Left hindlimb (tissue), 1 donor: ENCODE results near the gene HTRA3.
A peak's percentile ranks its signal among the peaks of the same experiment; 100 is the strongest.

Experiments used
- DNase-seq: peaks from one replicate; pipeline ENCODE4 v3.0.0-alpha.2; 2018

The HTRA3 gene

GRCh38 chr4:8270418-8270771, 841 bp downstream of the HTRA3 start:
- no peak for DNase-seq

DNA sequence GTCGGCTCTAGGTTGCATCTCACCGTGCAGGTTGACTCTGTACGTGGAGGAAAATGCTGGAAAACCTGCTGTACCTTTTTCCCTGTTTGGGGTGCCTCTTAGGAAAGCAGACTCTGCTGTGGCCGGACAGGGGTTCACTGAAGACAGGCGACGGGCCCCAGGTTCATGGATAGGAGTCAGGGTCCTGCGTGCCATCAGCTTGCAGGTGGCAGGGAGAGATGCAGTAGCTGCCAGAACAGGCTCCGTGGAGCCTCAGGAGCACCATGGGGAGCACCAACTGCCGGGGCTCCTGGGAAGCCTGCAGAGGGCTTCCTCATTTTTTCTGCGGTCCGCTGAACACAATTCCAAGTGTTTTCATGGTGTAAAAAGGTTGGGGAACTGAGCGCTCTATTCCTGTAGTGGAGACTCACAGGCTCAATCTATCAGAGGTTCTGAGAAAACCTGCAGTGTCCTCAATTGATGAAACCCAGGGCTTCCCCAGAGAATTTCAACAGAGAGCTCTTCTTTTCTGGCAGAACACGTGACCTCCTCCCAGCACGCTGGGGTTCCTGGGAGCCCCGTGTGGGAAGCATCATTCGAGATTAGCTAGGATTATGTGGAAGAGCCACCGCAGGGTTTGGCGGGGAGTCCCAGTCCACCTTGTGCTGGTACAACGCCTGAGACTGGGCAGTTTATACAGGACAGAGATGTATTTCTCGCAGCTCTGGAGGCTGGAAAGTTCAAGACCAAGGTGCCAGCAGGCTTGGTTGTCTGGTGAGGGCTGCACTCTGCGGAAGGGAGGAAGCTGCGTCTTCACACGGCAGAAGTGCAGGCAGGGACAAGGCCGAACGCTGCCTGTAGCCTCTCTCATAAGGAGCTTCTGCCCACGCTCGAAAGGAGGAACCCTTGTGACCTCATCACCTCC, 1.6 kb downstream of the HTRA3 start:
- DNase-seq: no peak

DNA sequence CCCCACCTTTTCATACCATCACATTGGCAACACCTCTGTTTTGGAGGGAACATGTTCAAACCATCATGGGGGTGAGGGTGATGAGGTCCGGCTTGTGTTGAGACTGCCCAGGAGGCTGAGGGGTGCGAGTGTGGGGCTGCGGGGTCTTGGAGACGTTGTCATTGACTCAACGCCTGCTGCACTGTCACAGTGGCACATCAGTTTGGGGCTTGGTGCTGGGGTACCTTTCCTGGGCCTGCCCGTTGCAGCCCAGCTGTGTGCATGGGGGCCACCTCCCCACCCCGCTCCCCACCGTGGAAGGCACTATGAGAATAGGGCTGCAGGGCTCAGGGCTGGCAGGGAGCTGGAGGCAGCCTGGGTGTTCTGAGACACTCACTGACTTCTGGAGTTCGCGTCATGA, 2.3 kb downstream of the HTRA3 start:
- DNase-seq: no peak

DNA sequence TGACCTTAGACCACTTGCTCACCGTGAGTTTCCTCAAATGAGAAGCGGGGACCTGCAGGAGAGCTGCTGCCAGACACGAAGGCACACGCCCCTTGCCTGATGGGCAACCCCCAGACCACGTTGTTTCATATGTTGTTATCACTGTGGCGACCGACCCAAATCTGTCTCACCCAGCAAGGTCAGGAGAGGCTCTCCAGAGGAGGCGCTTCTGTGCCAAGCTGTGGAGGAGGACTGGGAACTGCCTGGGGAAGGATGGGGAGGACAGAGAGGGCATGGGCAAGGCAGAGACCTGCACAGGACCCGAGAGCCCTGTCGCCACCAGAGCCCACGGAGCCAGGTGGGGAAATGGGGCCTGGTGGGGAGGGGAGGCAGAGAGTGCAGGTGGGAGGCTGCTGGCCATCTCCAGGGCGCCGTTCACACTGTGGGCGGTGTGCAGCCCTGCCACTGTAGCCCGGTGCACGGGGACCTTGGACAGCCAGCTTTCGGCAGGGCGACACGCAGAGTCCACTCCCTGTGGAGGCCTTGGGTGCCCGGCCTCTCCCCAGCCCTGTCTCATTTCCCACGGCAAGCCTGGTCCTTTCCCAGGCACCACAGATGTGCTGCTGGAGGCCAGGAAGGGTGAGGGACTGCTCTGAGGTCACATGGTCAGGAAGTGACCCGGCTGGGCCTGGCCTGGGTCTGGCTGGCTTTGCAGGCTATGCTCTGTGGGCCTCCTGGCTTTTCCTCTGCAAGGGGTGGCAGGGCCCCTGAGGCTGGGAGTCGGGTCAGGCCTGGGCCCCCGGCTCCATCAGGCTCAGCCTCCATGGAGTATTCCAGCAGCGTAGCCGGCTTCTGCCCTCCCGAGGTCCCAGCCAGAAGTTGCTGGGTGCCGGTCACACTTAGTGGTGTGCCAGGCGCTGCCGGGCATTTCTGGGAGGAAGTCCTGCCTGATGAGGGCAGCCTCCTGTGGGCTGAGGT, 3.2 kb downstream of the HTRA3 start:
- no peak for DNase-seq

GRCh38 chr4:8273450-8273849, 3.9 kb downstream of the HTRA3 start:
- DNase-seq: no peak

DNA sequence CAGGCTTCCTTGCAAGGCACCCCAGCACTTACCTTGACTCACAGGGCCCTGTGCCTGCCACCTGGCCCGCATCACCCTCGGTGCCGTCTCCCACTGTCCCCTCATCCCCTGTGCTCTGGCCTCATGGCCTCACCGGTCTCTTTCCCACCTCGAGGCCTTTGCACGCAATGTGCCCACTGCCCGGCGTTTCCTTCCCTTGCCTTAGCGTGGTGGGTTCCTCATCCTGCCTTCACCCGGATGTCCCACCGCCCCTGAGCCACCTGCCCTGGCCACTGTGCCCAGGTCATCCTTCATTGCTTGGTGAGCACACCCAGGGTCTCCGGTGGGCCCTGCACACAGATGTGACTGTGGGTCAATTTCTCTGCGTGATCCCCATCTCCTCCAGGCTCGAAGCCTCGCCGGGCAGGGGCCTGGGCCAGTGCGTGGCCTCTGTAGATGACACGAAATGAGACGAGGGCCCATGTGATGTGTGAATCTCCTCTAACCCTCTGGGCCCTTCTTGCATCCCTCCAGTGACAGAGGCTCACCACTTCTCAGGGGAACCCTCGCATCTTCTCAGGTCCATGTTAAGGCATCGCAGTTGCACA, 4.6 kb downstream of the HTRA3 start:
- no peak for DNase-seq

GRCh38 chr4:8274765-8275547, 5.4 kb downstream of the HTRA3 start:
- DNase-seq: peak; percentile 95

DNA sequence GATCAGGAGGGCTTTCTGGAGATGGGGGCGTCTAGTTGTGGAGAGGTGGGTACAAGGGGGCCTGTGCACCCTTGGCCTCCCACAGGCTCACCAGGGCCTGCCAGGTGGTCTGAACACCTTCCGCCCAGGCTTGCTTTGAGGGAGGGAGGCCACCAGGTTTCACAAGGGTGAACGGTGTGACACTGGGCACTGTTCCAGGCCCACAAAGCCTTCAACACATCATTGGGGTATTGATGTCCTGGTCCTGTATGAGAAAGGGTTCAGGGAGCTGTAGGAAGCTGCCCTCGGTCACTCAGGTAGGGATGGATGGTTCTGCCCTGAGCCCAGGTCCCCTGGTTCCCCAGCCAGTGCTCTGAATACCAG, 6.0 kb downstream of the HTRA3 start:
- DNase-seq: peak; percentile 36

- DNase-seq: peak; percentile 77
Measured at GRCh38 chr4:8276358-8277240, 7.0 kb downstream of the HTRA3 start.

DNA sequence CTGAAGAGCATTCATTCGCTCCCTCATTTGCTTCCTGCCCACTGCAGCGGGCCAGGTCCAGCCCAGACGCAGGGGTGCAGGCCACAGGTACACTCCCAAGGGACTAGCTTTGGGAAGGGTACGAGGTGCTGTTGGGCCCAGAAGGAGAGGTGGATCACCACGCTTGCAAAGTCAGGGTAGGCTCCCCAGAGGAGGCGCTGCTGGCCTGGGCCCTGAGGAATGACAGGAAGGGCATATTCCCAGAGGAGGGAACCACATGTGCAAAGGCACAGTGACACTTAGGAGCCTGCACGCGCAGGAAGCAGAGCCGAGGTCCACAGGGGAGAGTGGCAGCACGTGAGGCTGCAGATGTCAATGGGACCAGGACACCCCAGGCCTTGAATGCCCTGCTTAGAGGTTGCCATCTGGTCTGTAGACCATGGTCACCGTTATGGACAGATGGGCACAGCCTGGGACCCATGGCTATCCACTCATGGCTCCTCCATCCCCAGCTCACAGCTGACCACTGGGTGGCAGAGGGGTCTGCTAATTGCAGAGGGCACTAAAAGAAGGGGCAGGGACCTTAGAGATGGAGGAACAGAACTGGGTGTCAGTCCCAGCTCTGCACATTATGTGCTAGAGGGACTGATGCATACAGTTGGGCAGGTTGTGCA, 7.9 kb downstream of the HTRA3 start:
- DNase-seq: peak; percentile 26

- no peak for DNase-seq
Measured at GRCh38 chr4:8278009-8278395, 8.4 kb downstream of the HTRA3 start.

- DNase-seq: peak; percentile 87
Measured at GRCh38 chr4:8278421-8279287, 9.1 kb downstream of the HTRA3 start.

- peak; percentile 49 for DNase-seq
Measured at GRCh38 chr4:8279321-8280157, 10.0 kb downstream of the HTRA3 start.

GRCh38 chr4:8280158-8280875, 10.8 kb downstream of the HTRA3 start:
- DNase-seq: peak; percentile 28

- DNase-seq: peak; percentile 28
Measured at GRCh38 chr4:8280876-8281440, 11.4 kb downstream of the HTRA3 start.

GRCh38 chr4:8281519-8282133, 12.1 kb downstream of the HTRA3 start:
- DNase-seq: peak; percentile 91

GRCh38 chr4:8282134-8282641, 12.6 kb downstream of the HTRA3 start:
- no peak for DNase-seq
